Bone marrow (tissue), 2 donors: Measurements from ENCODE around the gene CLSTN3.
A peak's percentile ranks its signal among the peaks of the same experiment; 100 is the strongest.

Experiments
- DNase-seq, 2 donors: peaks; one replicate each; lab custom pipeline; 2025; lab: John Stamatoyannopoulos, UW

Gene CLSTN3

GRCh38 chr12:7188562-7189397 lies 58.6 kb downstream of the CLSTN3 start:
- peak; percentile 53 to 71 for DNase-seq

GRCh38 chr12:7189398-7190267 lies 59.5 kb downstream of the CLSTN3 start, which contains the start of gene PEX5:
PEX5 (plus strand) TSS chr12:7189686; CDS start chr12:7190378, 692 bp downstream.
- peak; percentile 61 to 67 for DNase-seq

- DNase-seq: no peak
Observed at GRCh38 chr12:7190268-7191055, 60.3 kb downstream of the CLSTN3 start.

- no peak for DNase-seq
Observed at GRCh38 chr12:7193674-7194073, 63.5 kb downstream of the CLSTN3 start.

- no peak for DNase-seq
Observed at GRCh38 chr12:7197841-7198240, 67.7 kb downstream of the CLSTN3 start.

GRCh38 chr12:7203109-7203508 lies 72.9 kb downstream of the CLSTN3 start:
- no peak for DNase-seq

GRCh38 chr12:7205091-7205490 lies 74.9 kb downstream of the CLSTN3 start:
- no peak for DNase-seq

- DNase-seq: no peak
Observed at GRCh38 chr12:7206691-7207090, 76.5 kb downstream of the CLSTN3 start.

GRCh38 chr12:7207866-7208625 lies 77.9 kb downstream of the CLSTN3 start:
- DNase-seq: no peak
